ENCODE data around the gene RAD18.

RAD18 gene

GRCh38 chr3:8994226-8994625 lies 31.0 kb upstream of the RAD18 start:
- DNase-seq: no peak
- H3K27me3 ChIP-seq (replicated peaks; ENCODE audit: control insufficient read depth, insufficient read depth, low read length, poor library complexity, severe bottlenecking): no peaks in the 10 kb centered on the region
- no peaks in the 10 kb centered on the region for H3K9me3 ChIP-seq (ENCODE audit: control insufficient read depth, low read length)
- H3K4me3 ChIP-seq (ENCODE audit: insufficient read depth, low read depth, low read length, poor library complexity, severe bottlenecking): no peak overlapping the region
- H3K27ac ChIP-seq (ENCODE audit: insufficient read depth, low read length, poor library complexity, severe bottlenecking): no peak overlapping the region
- no peaks in the 10 kb centered on the region for H3K36me3 ChIP-seq (ENCODE audit: control insufficient read depth, insufficient read depth, low read length)
- no peaks in the 10 kb centered on the region for H3K4me1 ChIP-seq (ENCODE audit: control insufficient read depth, insufficient read depth, low read length, poor library complexity, severe bottlenecking)

- no peaks in the 10 kb centered on the region for H3K36me3 ChIP-seq (ENCODE audit: control insufficient read depth, insufficient read depth, low read length)
- no peaks in the 10 kb centered on the region for H3K9me3 ChIP-seq (ENCODE audit: control insufficient read depth, low read length)
- H3K27me3 ChIP-seq (replicated peaks; ENCODE audit: control insufficient read depth, insufficient read depth, low read length, poor library complexity, severe bottlenecking): no peaks in the 10 kb centered on the region
Observed at GRCh38 chr3:8993331-8993730, 30.1 kb upstream of the RAD18 start.

GRCh38 chr3:8992854-8993253 lies 29.6 kb upstream of the RAD18 start:
- no peak for DNase-seq
- H3K36me3 ChIP-seq (ENCODE audit: control insufficient read depth, insufficient read depth, low read length): no peaks in the 10 kb centered on the region
- H3K9me3 ChIP-seq (ENCODE audit: control insufficient read depth, low read length): no peaks in the 10 kb centered on the region
- H3K4me3 ChIP-seq (ENCODE audit: insufficient read depth, low read depth, low read length, poor library complexity, severe bottlenecking): no peak overlapping the region
- H3K27me3 ChIP-seq (replicated peaks; ENCODE audit: control insufficient read depth, insufficient read depth, low read length, poor library complexity, severe bottlenecking): no peaks in the 10 kb centered on the region
- H3K27ac ChIP-seq (ENCODE audit: insufficient read depth, low read length, poor library complexity, severe bottlenecking): no peak overlapping the region
- no peaks in the 10 kb centered on the region for H3K4me1 ChIP-seq (ENCODE audit: control insufficient read depth, insufficient read depth, low read length, poor library complexity, severe bottlenecking)

More at GRCh38 chr3:8993331-8993730, 30.1 kb upstream of the RAD18 start:
- H3K4me1 ChIP-seq (ENCODE audit: control insufficient read depth, insufficient read depth, low read length, poor library complexity, severe bottlenecking): no peaks in the 10 kb centered on the region
- DNase-seq: no peak
- no peak overlapping the region for H3K27ac ChIP-seq (ENCODE audit: insufficient read depth, low read length, poor library complexity, severe bottlenecking)
- no peak overlapping the region for H3K4me3 ChIP-seq (ENCODE audit: insufficient read depth, low read depth, low read length, poor library complexity, severe bottlenecking)

- Histone ChIP-seq H3K4me3 (ENCODE audit: insufficient read depth, low read depth, low read length, poor library complexity, severe bottlenecking) (no peak overlapping the region), H3K27me3 (replicated peaks; ENCODE audit: control insufficient read depth, insufficient read depth, low read length, poor library complexity, severe bottlenecking) (no peaks in the 10 kb centered on the region), H3K27ac (ENCODE audit: insufficient read depth, low read length, poor library complexity, severe bottlenecking) (no peak overlapping the region), H3K36me3 (ENCODE audit: control insufficient read depth, insufficient read depth, low read length) (no peaks in the 10 kb centered on the region), H3K4me1 (ENCODE audit: control insufficient read depth, insufficient read depth, low read length, poor library complexity, severe bottlenecking) (no peaks in the 10 kb centered on the region), H3K9me3 (ENCODE audit: control insufficient read depth, low read length) (no peaks in the 10 kb centered on the region)
- DNase-seq: no peak
Observed at GRCh38 chr3:8992199-8992598, 28.9 kb upstream of the RAD18 start.

- H3K27me3 ChIP-seq (replicated peaks; ENCODE audit: control insufficient read depth, insufficient read depth, low read length, poor library complexity, severe bottlenecking): no peaks in the 10 kb centered on the region
- H3K9me3 ChIP-seq (ENCODE audit: control insufficient read depth, low read length): no peaks in the 10 kb centered on the region
- no peak for DNase-seq
- no peak overlapping the region for H3K4me3 ChIP-seq (ENCODE audit: insufficient read depth, low read depth, low read length, poor library complexity, severe bottlenecking)
- no peaks in the 10 kb centered on the region for H3K36me3 ChIP-seq (ENCODE audit: control insufficient read depth, insufficient read depth, low read length)
- no peaks in the 10 kb centered on the region for H3K4me1 ChIP-seq (ENCODE audit: control insufficient read depth, insufficient read depth, low read length, poor library complexity, severe bottlenecking)
- no peak overlapping the region for H3K27ac ChIP-seq (ENCODE audit: insufficient read depth, low read length, poor library complexity, severe bottlenecking)
Observed at GRCh38 chr3:8990266-8991215, 27.3 kb upstream of the RAD18 start.

- H3K36me3 ChIP-seq (ENCODE audit: control insufficient read depth, insufficient read depth, low read length): no peaks in the 10 kb centered on the region
- no peak overlapping the region for H3K4me3 ChIP-seq (ENCODE audit: insufficient read depth, low read depth, low read length, poor library complexity, severe bottlenecking)
- no peaks in the 10 kb centered on the region for H3K4me1 ChIP-seq (ENCODE audit: control insufficient read depth, insufficient read depth, low read length, poor library complexity, severe bottlenecking)
- H3K27me3 ChIP-seq (replicated peaks; ENCODE audit: control insufficient read depth, insufficient read depth, low read length, poor library complexity, severe bottlenecking): no peaks in the 10 kb centered on the region
- no peaks in the 10 kb centered on the region for H3K9me3 ChIP-seq (ENCODE audit: control insufficient read depth, low read length)
- DNase-seq: no peak
- H3K27ac ChIP-seq (ENCODE audit: insufficient read depth, low read length, poor library complexity, severe bottlenecking): no peak overlapping the region
Observed at GRCh38 chr3:8988791-8989558, 25.7 kb upstream of the RAD18 start.

GRCh38 chr3:8988384-8988655 lies 25.0 kb upstream of the RAD18 start:
- Histone ChIP-seq H3K9me3 (ENCODE audit: control insufficient read depth, low read length) (no peaks in the 10 kb centered on the region), H3K27me3 (replicated peaks; ENCODE audit: control insufficient read depth, insufficient read depth, low read length, poor library complexity, severe bottlenecking) (no peaks in the 10 kb centered on the region), H3K36me3 (ENCODE audit: control insufficient read depth, insufficient read depth, low read length) (no peaks in the 10 kb centered on the region), H3K4me1 (ENCODE audit: control insufficient read depth, insufficient read depth, low read length, poor library complexity, severe bottlenecking) (no peaks in the 10 kb centered on the region), H3K27ac (ENCODE audit: insufficient read depth, low read length, poor library complexity, severe bottlenecking) (no peak overlapping the region), H3K4me3 (ENCODE audit: insufficient read depth, low read depth, low read length, poor library complexity, severe bottlenecking) (no peak overlapping the region)
- DNase-seq: no peak

GRCh38 chr3:8987645-8988383 lies 24.5 kb upstream of the RAD18 start:
- no peaks in the 10 kb centered on the region for H3K36me3 ChIP-seq (ENCODE audit: control insufficient read depth, insufficient read depth, low read length)
- no peak overlapping the region for H3K4me3 ChIP-seq (ENCODE audit: insufficient read depth, low read depth, low read length, poor library complexity, severe bottlenecking)
- H3K9me3 ChIP-seq (ENCODE audit: control insufficient read depth, low read length): no peaks in the 10 kb centered on the region
- DNase-seq: peak in 2 of 3 donors; percentile 5 to 19
- H3K4me1 ChIP-seq (ENCODE audit: control insufficient read depth, insufficient read depth, low read length, poor library complexity, severe bottlenecking): no peaks in the 10 kb centered on the region
- no peaks in the 10 kb centered on the region for H3K27me3 ChIP-seq (replicated peaks; ENCODE audit: control insufficient read depth, insufficient read depth, low read length, poor library complexity, severe bottlenecking)
- H3K27ac ChIP-seq (ENCODE audit: insufficient read depth, low read length, poor library complexity, severe bottlenecking): no peak overlapping the region

GRCh38 chr3:8987226-8987625 lies 24.0 kb upstream of the RAD18 start:
- no peaks in the 10 kb centered on the region for H3K9me3 ChIP-seq (ENCODE audit: control insufficient read depth, low read length)
- no peaks in the 10 kb centered on the region for H3K36me3 ChIP-seq (ENCODE audit: control insufficient read depth, insufficient read depth, low read length)
- H3K27ac ChIP-seq (ENCODE audit: insufficient read depth, low read length, poor library complexity, severe bottlenecking): no peak overlapping the region
- no peak overlapping the region for H3K4me3 ChIP-seq (ENCODE audit: insufficient read depth, low read depth, low read length, poor library complexity, severe bottlenecking)
- no peak for DNase-seq
- H3K4me1 ChIP-seq (ENCODE audit: control insufficient read depth, insufficient read depth, low read length, poor library complexity, severe bottlenecking): no peaks in the 10 kb centered on the region
- H3K27me3 ChIP-seq (replicated peaks; ENCODE audit: control insufficient read depth, insufficient read depth, low read length, poor library complexity, severe bottlenecking): no peaks in the 10 kb centered on the region

- no peak for DNase-seq
- H3K27ac ChIP-seq (ENCODE audit: insufficient read depth, low read length, poor library complexity, severe bottlenecking): no peak overlapping the region
- no peaks in the 10 kb centered on the region for H3K36me3 ChIP-seq (ENCODE audit: control insufficient read depth, insufficient read depth, low read length)
- H3K9me3 ChIP-seq (ENCODE audit: control insufficient read depth, low read length): no peaks in the 10 kb centered on the region
- H3K27me3 ChIP-seq (replicated peaks; ENCODE audit: control insufficient read depth, insufficient read depth, low read length, poor library complexity, severe bottlenecking): no peaks in the 10 kb centered on the region
- no peaks in the 10 kb centered on the region for H3K4me1 ChIP-seq (ENCODE audit: control insufficient read depth, insufficient read depth, low read length, poor library complexity, severe bottlenecking)
- no peak overlapping the region for H3K4me3 ChIP-seq (ENCODE audit: insufficient read depth, low read depth, low read length, poor library complexity, severe bottlenecking)
Observed at GRCh38 chr3:8986741-8987140, 23.5 kb upstream of the RAD18 start.

All from effector memory CD4-positive, alpha-beta T cell (primary cell).